Measurements from ENCODE around the gene RAD21L1.

The RAD21L1 gene

DNA sequence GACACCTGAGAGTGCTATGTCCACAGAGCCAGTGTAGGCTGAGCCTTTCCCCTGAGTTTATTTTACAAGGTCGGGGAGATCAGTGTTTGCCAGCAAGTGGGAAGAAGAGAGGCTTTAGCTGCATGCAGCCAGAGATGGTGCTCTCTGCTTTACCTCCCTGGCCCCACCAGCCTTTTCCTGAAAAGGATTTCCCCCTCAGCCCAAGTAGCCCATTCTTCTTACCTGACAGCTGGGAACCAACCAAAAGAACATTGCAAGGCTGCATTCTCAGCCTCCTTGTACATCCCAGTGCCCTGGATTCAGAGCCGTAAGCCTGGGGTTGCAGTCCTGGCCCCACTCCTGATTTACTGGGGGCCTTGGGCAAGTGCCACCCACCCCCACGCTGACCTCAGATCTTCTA, 57.1 kb downstream of the RAD21L1 start:
- Histone ChIP-seq H3K9me3 (ENCODE audit: control insufficient read depth, low read length) (no peaks in the 10 kb centered on the region), H3K4me3 (ENCODE audit: extremely low read depth, insufficient read depth, low read length, poor library complexity, severe bottlenecking) (no peak overlapping the region), H3K4me1 (ENCODE audit: control insufficient read depth, insufficient read depth, low read length, poor library complexity, severe bottlenecking) (no peaks in the 10 kb centered on the region), H3K36me3 (ENCODE audit: control insufficient read depth, insufficient read depth, low read length) (peaks cover 5% of the 10 kb centered on the region), H3K27ac (ENCODE audit: low read depth, low read length, severe bottlenecking) (no peak overlapping the region)
- 57 to 71% methylated on average over 2 of the region's 3 CpGs for WGBS, 2 experiments (ENCODE audit: insufficient coverage in 2 of 2)

DNA sequence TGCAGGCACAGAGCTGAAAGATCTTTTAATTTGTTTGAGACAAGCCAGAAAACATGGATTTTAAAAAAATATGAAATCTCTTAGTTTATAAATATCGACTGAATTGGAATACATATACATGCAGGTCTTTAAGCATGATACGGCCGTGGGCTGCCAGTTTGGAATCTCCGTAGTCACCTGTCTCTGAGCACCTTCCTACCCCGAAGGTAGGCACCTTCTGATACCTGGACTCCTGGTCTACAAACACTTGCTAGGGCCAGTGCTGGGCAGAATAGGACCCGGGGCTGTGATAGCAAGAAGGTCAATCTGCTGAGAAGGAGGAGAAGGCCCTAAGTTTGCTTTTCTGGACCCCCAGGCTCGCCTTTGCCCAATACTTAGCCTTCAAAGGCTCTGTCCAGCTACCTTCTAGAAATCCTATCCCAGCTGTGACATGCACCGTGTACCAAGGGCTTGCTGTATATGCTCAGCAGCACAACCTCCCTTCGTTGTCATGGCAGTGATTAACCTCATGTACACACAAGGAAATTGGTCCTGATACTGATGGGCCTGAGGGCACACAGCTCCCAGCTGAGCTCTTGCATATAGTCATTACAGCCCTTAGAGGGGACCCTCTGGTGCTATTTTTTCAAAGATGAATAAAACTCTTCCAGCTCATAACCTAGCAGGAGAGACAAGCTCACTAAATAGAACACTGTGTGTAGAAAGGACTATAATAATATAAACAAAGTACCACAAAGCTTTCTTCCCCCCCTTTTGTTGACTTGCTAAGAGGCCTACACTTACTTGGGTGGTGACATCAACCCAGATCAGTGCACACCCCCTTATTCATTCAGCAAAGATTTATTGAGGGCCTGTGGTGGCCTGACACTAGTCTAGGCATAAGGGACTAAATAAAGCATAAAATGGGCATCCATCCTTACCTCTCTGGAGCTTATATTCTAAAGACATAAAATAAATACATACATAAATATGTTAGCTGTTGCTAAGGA, 58.0 kb downstream of the RAD21L1 start:
- H3K27ac ChIP-seq (ENCODE audit: low read depth, low read length, severe bottlenecking) = no peak overlapping the region
- H3K4me1 ChIP-seq (ENCODE audit: control insufficient read depth, insufficient read depth, low read length, poor library complexity, severe bottlenecking) = no peaks in the 10 kb centered on the region
- H3K4me3 ChIP-seq (ENCODE audit: extremely low read depth, insufficient read depth, low read length, poor library complexity, severe bottlenecking) = no peak overlapping the region
- H3K9me3 ChIP-seq (ENCODE audit: control insufficient read depth, low read length) = no peaks in the 10 kb centered on the region
- H3K36me3 ChIP-seq (ENCODE audit: control insufficient read depth, insufficient read depth, low read length) = peaks cover 6% of the 10 kb centered on the region
- 93 to 94% methylated on average over 7 to 8 of the region's 9 CpGs for WGBS, 2 experiments (ENCODE audit: insufficient coverage in 2 of 2)

GRCh38 chr20:1286267-1287024, 60.6 kb downstream of the RAD21L1 start:
- Histone ChIP-seq H3K4me1 (ENCODE audit: control insufficient read depth, insufficient read depth, low read length, poor library complexity, severe bottlenecking) (peaks cover 4% of the 10 kb centered on the region), H3K27ac (ENCODE audit: low read depth, low read length, severe bottlenecking) (no peak overlapping the region), H3K9me3 (ENCODE audit: control insufficient read depth, low read length) (no peaks in the 10 kb centered on the region), H3K36me3 (ENCODE audit: control insufficient read depth, insufficient read depth, low read length) (peaks cover 11% of the 10 kb centered on the region), H3K4me3 (ENCODE audit: extremely low read depth, insufficient read depth, low read length, poor library complexity, severe bottlenecking) (no peak overlapping the region)
- 90 to 91% methylated on average over 8 to 9 of the region's 9 CpGs for WGBS, 2 experiments (ENCODE audit: insufficient coverage in 2 of 2)

DNA sequence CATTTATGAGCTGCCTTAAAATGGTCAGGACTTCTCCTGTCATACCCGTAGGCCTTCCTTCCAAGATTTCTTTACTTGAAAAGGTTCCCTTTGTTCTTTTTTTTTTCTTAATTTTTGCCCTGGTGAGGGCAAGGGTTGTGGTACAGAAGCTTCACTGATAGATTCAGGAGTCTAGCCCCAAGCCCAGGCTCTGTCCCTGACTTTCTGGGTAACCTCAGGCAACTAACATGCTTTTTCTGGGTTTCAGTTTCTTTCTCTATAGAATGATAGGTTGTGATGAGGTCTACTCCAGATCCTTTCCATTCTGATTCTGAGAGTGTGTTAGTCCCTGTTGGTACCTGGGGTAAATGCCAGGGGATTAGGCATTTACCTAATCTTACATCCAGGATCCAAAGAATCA, 61.5 kb downstream of the RAD21L1 start:
- Histone ChIP-seq H3K4me1 (ENCODE audit: control insufficient read depth, insufficient read depth, low read length, poor library complexity, severe bottlenecking) (peaks cover 4% of the 10 kb centered on the region), H3K9me3 (ENCODE audit: control insufficient read depth, low read length) (no peaks in the 10 kb centered on the region), H3K4me3 (ENCODE audit: extremely low read depth, insufficient read depth, low read length, poor library complexity, severe bottlenecking) (no peak overlapping the region), H3K27ac (ENCODE audit: low read depth, low read length, severe bottlenecking) (no peak overlapping the region), H3K36me3 (ENCODE audit: control insufficient read depth, insufficient read depth, low read length) (peaks cover 8% of the 10 kb centered on the region)
- 100% methylated on average over 1 of the region's 1 CpG; no CpG with 5 or more reads in 1 of the 2 experiments for WGBS, 2 experiments (ENCODE audit: insufficient coverage in 2 of 2)

- Histone ChIP-seq H3K4me1 (ENCODE audit: control insufficient read depth, insufficient read depth, low read length, poor library complexity, severe bottlenecking) (peaks cover 4% of the 10 kb centered on the region), H3K4me3 (ENCODE audit: extremely low read depth, insufficient read depth, low read length, poor library complexity, severe bottlenecking) (no peak overlapping the region), H3K9me3 (ENCODE audit: control insufficient read depth, low read length) (no peaks in the 10 kb centered on the region), H3K27ac (ENCODE audit: low read depth, low read length, severe bottlenecking) (no peak overlapping the region), H3K36me3 (ENCODE audit: control insufficient read depth, insufficient read depth, low read length) (peaks cover 8% of the 10 kb centered on the region)
- WGBS, 2 experiments (ENCODE audit: insufficient coverage in 2 of 2) = 91 to 92% methylated on average over 7 to 8 of the region's 11 CpGs
Observed at GRCh38 chr20:1287787-1288569, 62.1 kb downstream of the RAD21L1 start.

DNA sequence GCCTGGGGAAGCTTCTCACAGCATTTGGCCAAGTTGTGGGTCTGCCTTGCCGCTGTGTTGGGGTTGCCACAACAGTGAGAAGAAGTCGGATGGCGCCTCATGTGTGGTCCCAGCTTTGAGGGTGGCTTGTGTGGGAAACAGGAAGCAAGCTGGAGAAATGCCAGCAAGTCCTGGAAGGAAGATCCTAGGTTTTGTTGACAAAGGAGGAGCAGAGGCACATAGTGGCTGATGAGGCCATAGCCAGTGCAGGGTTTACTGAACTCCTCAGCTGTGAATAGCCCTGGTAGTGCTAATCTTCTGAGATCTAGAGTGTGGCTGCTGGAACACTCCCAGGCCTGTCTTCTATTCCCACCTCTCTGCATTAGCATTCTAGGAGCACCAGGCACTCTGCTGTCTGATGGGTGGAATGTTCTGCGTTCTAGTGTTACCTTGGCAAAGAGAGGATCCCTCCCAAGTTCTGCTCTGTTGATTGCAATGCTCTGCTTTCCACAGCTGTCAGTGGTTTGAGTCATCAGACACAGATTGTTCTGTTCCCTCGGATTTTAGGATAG, 65.4 kb downstream of the RAD21L1 start:
- peak overlapping the region; percentile 59 for H3K27ac ChIP-seq (ENCODE audit: low read depth, low read length, severe bottlenecking)
- no peak overlapping the region for H3K4me3 ChIP-seq (ENCODE audit: extremely low read depth, insufficient read depth, low read length, poor library complexity, severe bottlenecking)
- H3K36me3 ChIP-seq (ENCODE audit: control insufficient read depth, insufficient read depth, low read length) = peaks cover 15% of the 10 kb centered on the region
- 85 to 88% methylated on average over 4 to 5 of the region's 5 CpGs for WGBS, 2 experiments (ENCODE audit: insufficient coverage in 2 of 2)
- H3K4me1 ChIP-seq (ENCODE audit: control insufficient read depth, insufficient read depth, low read length, poor library complexity, severe bottlenecking) = peaks cover 4% of the 10 kb centered on the region
- no peaks in the 10 kb centered on the region for H3K9me3 ChIP-seq (ENCODE audit: control insufficient read depth, low read length)

GRCh38 chr20:1292620-1293019, 66.8 kb downstream of the RAD21L1 start:
- Histone ChIP-seq H3K4me1 (ENCODE audit: control insufficient read depth, insufficient read depth, low read length, poor library complexity, severe bottlenecking) (peaks cover 4% of the 10 kb centered on the region), H3K36me3 (ENCODE audit: control insufficient read depth, insufficient read depth, low read length) (peaks cover 24% of the 10 kb centered on the region), H3K27ac (ENCODE audit: low read depth, low read length, severe bottlenecking) (no peak overlapping the region), H3K4me3 (ENCODE audit: extremely low read depth, insufficient read depth, low read length, poor library complexity, severe bottlenecking) (no peak overlapping the region), H3K9me3 (ENCODE audit: control insufficient read depth, low read length) (no peaks in the 10 kb centered on the region)
- no CpG with 5 or more reads among the region's 1 CpG for WGBS, 2 experiments (ENCODE audit: insufficient coverage in 2 of 2)

DNA sequence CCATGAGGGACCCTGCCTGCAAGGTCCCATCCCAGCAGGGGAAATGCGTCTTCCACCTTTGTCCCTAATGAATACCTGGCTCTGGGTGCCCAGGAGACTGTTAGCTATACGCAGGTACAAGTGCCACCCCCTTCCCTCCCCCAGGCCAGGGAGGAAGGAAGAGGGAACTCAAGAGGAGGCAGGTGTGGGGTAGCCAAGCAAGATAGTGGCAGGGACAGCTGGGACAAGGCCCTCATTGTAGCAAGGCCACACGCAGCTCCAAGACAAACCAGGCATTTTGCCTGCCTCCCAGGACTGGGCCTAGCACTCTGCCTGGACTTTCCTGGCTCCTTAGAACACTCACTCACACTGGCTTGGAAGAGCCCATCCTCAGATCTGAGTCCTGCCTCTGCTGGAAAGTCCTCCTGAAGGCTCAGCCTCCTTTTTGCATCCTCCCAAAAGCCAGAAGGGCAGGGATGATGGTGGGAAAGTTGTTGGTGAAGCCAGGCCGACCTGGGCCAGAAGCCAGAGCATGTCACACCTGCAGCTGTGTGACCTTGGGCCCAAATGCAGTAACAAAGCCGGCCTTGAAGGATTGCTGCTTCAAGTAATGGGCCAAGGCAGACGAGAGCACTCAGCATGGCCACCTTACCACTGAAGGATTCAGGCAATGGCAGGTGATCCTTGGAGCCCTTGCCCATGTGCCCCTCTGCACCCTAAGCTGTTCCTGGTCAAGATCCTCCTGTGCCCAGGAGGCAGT, 68.0 kb downstream of the RAD21L1 start:
- H3K4me3 ChIP-seq (ENCODE audit: extremely low read depth, insufficient read depth, low read length, poor library complexity, severe bottlenecking) = no peak overlapping the region
- no peaks in the 10 kb centered on the region for H3K9me3 ChIP-seq (ENCODE audit: control insufficient read depth, low read length)
- no peak overlapping the region for H3K27ac ChIP-seq (ENCODE audit: low read depth, low read length, severe bottlenecking)
- peaks cover 4% of the 10 kb centered on the region for H3K4me1 ChIP-seq (ENCODE audit: control insufficient read depth, insufficient read depth, low read length, poor library complexity, severe bottlenecking)
- 90 to 93% methylated on average over 4 of the region's 6 CpGs for WGBS, 2 experiments (ENCODE audit: insufficient coverage in 2 of 2)
- H3K36me3 ChIP-seq (ENCODE audit: control insufficient read depth, insufficient read depth, low read length) = peaks cover 30% of the 10 kb centered on the region

- Histone ChIP-seq H3K27ac (ENCODE audit: low read depth, low read length, severe bottlenecking) (no peak overlapping the region), H3K4me3 (ENCODE audit: extremely low read depth, insufficient read depth, low read length, poor library complexity, severe bottlenecking) (no peak overlapping the region), H3K4me1 (ENCODE audit: control insufficient read depth, insufficient read depth, low read length, poor library complexity, severe bottlenecking) (peaks cover 4% of the 10 kb centered on the region), H3K9me3 (ENCODE audit: control insufficient read depth, low read length) (no peaks in the 10 kb centered on the region), H3K36me3 (ENCODE audit: control insufficient read depth, insufficient read depth, low read length) (peaks cover 25% of the 10 kb centered on the region)
- 91 to 94% methylated on average over 8 of the region's 8 CpGs for WGBS, 2 experiments (ENCODE audit: insufficient coverage in 2 of 2)
Observed at GRCh38 chr20:1294497-1294896, 68.7 kb downstream of the RAD21L1 start.
